ENCODE data around the gene CACNA2D3. TPM values are rescaled to one million over a fixed set of nuclear protein-coding genes. Genes with fewer than 3 reads are reported as not detected.

CACNA2D3 gene
- total RNA-seq, 1 donor from 2014 or later = 17.2 TPM

DNA sequence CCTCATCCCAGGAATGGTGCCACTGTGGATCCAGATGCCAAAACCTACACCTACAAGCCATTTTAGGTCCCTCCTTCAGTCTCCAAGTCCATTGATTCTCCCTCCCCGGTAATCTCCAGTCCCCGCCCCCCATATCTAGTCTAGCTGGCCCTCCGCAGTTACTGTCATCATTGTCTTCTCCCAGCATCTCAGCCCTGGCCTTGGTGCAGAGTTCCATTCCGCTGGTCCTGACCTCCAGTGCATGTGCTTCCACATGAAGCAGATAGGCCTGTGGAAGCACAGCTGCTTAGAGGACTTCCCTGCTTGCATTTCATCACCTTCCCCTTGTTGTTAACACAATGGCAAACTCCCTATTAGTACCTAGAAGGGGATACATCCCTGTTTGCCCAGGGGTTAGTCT is 473.7 kb downstream of the CACNA2D3 start:
- intact Hi-C loops (cut with DNase I) = no loop called here
- no peaks in the 10 kb centered on the region for H3K36me3 ChIP-seq
- no peaks in the 10 kb centered on the region for H3K9me3 ChIP-seq
- DNase-seq (ENCODE audit: extremely low spot score in 2 of 2) = peak; percentile 58 to 72
- TF ChIP-seq POLR2AphosphoS5 (IDR thresholded peaks at IDR 0.05; ENCODE audit: insufficient read depth in 1 of 2, low read depth in 1 of 2) (no peak), POLR2A (IDR thresholded peaks at IDR 0.05) (no peak)
- TF ChIP-seq, protein P1, sequence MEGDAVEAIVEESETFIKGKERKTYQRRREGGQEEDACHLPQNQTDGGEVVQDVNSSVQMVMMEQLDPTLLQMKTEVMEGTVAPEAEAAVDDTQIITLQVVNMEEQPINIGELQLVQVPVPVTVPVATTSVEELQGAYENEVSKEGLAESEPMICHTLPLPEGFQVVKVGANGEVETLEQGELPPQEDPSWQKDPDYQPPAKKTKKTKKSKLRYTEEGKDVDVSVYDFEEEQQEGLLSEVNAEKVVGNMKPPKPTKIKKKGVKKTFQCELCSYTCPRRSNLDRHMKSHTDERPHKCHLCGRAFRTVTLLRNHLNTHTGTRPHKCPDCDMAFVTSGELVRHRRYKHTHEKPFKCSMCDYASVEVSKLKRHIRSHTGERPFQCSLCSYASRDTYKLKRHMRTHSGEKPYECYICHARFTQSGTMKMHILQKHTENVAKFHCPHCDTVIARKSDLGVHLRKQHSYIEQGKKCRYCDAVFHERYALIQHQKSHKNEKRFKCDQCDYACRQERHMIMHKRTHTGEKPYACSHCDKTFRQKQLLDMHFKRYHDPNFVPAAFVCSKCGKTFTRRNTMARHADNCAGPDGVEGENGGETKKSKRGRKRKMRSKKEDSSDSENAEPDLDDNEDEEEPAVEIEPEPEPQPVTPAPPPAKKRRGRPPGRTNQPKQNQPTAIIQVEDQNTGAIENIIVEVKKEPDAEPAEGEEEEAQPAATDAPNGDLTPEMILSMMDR (IDR thresholded peaks at IDR 0.05) = no peak
- peaks cover 15% of the 10 kb centered on the region for H3K4me1 ChIP-seq
- H3K27me3 ChIP-seq = no peaks in the 10 kb centered on the region
- H3K27ac ChIP-seq = no peak overlapping the region
- no peak overlapping the region for H3K4me3 ChIP-seq

DNA sequence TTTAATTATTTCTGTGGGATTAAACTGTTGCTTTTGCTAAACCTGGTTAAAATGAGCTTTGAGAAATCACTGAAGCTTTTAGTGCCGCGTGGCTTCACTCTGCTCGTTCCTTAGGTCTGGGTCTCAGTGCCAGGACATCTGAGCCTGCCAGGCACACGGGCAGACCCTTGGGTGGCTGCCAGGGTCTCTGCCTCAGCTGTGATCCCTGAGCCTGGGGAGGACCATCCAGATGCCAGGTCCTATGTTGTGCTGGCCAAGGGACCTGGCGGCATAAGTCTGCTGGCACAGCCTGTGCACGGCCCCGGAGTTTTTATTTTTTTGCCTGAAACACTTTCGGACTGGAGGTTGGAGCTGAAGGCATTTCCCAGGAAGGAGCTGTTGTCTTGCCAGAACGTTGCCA is 477.4 kb downstream of the CACNA2D3 start:
- DNase-seq (ENCODE audit: extremely low spot score in 2 of 2) = peak; percentile 61 to 77
- Histone ChIP-seq H3K4me1 (peaks cover 15% of the 10 kb centered on the region), H3K36me3 (no peaks in the 10 kb centered on the region), H3K9me3 (no peaks in the 10 kb centered on the region), H3K4me3 (no peak overlapping the region), H3K27ac (peak overlapping the region; percentile 17), H3K27me3 (no peaks in the 10 kb centered on the region)
- TF ChIP-seq POLR2A (IDR thresholded peaks at IDR 0.05) = no peak
- TF ChIP-seq POLR2AphosphoS5 (IDR thresholded peaks at IDR 0.05; ENCODE audit: insufficient read depth in 1 of 2, low read depth in 1 of 2) = no peak
- TF ChIP-seq, protein P1 (IDR thresholded peaks at IDR 0.05) = no peak
- intact Hi-C loops (cut with DNase I) = no loop called here

DNA sequence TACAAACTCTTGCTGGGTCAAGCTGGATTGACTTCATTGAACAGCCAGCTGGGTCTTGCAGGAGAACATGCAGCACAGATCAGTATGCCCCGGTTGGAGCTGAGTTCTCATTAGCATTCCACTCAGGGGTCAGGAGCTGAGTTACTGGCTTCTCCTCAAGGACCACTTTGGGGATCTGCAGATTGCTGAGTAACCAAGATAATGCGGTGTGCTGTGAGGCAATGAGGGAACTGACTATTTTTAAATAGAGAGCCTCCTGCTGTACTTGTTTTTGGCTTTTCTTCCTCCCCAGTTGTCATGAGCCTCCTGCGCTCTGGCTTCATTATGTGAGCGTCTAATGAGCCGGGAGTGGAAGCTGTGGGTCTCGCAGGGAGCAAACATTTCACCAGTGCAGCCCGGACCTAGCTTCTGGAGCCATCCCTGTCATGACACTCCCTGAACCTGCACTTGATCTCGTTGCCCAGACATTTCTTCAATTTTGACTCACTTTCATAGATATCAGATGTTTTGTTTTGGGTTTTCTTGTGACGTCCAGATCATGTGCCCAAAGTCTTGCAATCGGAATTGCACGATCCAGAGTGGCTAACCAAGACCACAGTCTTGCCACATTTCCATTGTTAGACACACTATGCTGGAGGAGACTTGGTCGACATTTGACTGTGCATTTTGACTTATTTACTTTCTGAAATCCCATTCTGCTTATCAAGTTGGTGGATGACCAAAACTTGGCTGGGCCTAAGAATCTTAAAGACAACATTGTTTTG is 478.3 kb downstream of the CACNA2D3 start:
- peak; percentile 49 to 74 for DNase-seq (ENCODE audit: extremely low spot score in 2 of 2)
- H3K36me3 ChIP-seq = no peaks in the 10 kb centered on the region
- H3K4me3 ChIP-seq = no peak overlapping the region
- peak overlapping the region; percentile 17 for H3K27ac ChIP-seq
- intact Hi-C loops (cut with DNase I) = no loop called here
- TF ChIP-seq POLR2A (IDR thresholded peaks at IDR 0.05) (no peak), POLR2AphosphoS5 (IDR thresholded peaks at IDR 0.05; ENCODE audit: insufficient read depth in 1 of 2, low read depth in 1 of 2) (no peak)
- TF ChIP-seq, protein P1 (IDR thresholded peaks at IDR 0.05) = no peak
- peaks cover 15% of the 10 kb centered on the region for H3K4me1 ChIP-seq
- no peaks in the 10 kb centered on the region for H3K27me3 ChIP-seq
- no peaks in the 10 kb centered on the region for H3K9me3 ChIP-seq

DNA sequence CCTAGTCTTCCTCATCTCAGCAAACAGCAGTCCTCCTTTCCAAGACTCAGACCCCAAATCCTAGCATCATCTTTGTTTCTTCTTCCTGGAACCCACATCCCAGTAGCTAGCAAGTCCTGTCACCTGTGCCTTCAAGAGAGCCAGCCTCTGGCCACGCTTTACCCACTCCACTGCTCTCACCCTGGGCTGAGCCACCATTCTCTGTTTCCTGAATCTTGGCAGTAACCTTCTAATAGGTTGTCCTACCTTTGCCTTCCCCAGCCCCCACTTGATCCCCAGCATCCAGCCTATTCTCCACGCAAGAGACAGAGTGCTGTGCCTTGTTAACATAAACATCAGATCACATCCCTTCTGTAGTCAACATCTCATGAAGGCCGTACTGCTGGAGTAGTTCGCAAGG is 482.1 kb downstream of the CACNA2D3 start:
- Histone ChIP-seq H3K9me3 (no peaks in the 10 kb centered on the region), H3K27ac (no peak overlapping the region), H3K4me1 (peaks cover 11% of the 10 kb centered on the region), H3K4me3 (no peak overlapping the region), H3K36me3 (no peaks in the 10 kb centered on the region), H3K27me3 (no peaks in the 10 kb centered on the region)
- DNase-seq (ENCODE audit: extremely low spot score in 2 of 2) = peak; percentile 52 to 74
- TF ChIP-seq, protein P1 (IDR thresholded peaks at IDR 0.05) = no peak
- TF ChIP-seq POLR2A (IDR thresholded peaks at IDR 0.05) (no peak), POLR2AphosphoS5 (IDR thresholded peaks at IDR 0.05; ENCODE audit: insufficient read depth in 1 of 2, low read depth in 1 of 2) (no peak)
- intact Hi-C loops (cut with DNase I) = no loop called here

DNA sequence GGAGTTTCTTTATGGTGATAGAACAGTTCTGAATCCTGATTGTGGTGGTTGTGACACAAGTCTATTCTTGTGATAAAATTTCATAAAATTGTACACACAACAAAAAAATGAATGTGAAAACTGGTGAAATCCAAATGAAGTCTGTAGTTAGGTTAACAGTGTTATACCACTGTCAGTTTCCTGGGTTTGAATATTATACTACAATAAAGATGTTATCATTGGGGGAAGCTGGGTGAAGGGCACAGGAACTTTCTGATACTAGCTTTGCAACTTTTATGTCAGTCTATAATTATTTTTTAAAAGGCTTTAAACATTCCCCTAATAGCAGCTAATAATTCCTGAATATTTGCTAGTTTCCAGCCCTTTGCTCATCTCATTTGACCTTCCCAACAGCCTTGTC is 485.7 kb downstream of the CACNA2D3 start:
- H3K27ac ChIP-seq = no peak overlapping the region

More for the DNA sequence above, 485.7 kb downstream of the CACNA2D3 start:
- no peak overlapping the region for H3K4me3 ChIP-seq
- DNase-seq (ENCODE audit: extremely low spot score in 2 of 2) = no peak
- intact Hi-C loops (cut with DNase I) = no loop called here
- H3K27me3 ChIP-seq = no peaks in the 10 kb centered on the region
- H3K4me1 ChIP-seq = no peaks in the 10 kb centered on the region
- no peaks in the 10 kb centered on the region for H3K36me3 ChIP-seq
- TF ChIP-seq, protein P1 (IDR thresholded peaks at IDR 0.05) = no peak
- no peak for TF ChIP-seq POLR2A (IDR thresholded peaks at IDR 0.05)
- no peak for TF ChIP-seq POLR2AphosphoS5 (IDR thresholded peaks at IDR 0.05; ENCODE audit: insufficient read depth in 1 of 2, low read depth in 1 of 2)
- no peaks in the 10 kb centered on the region for H3K9me3 ChIP-seq
